Stimulated activated CD4-positive, alpha-beta T cell treated with anti-CD3 and anti-CD28 coated beads, Interleukin-4, amount 100 ng/mL, for 48 hours (primary cell): Measurements from ENCODE around the gene RET.

ENCODE experiments used
- DNase-seq, 2 donors: peaks; one replicate each; pipeline ENCODE4 v3.0.0-alpha.2; 2020; ENCODE audit warnings: low read depth in 2 of 2

Gene RET

DNA sequence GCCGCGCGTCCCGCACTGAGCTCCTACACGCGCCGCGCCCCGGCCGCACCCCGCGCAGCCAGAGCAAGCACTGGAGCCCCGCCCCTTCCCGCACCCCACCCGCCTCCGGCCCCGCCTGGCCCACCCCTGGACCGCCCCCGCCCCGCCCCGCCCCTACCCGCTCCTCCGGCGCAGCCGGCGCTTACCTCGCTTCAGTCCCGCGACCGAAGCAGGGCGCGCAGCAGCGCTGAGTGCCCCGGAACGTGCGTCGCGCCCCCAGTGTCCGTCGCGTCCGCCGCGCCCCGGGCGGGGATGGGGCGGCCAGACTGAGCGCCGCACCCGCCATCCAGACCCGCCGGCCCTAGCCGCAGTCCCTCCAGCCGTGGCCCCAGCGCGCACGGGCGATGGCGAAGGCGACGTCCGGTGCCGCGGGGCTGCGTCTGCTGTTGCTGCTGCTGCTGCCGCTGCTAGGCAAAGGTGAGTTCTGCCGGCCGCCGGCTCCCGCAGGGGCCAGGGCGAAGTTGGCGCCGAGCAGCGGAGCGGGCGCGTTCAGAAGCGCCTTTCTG lies at the start of gene RET:
RET (plus strand) TSS at position 194 of the 545 bp plus-strand sequence; CDS start at position 384, 190 bp downstream.
- DNase-seq: no peak

DNA sequence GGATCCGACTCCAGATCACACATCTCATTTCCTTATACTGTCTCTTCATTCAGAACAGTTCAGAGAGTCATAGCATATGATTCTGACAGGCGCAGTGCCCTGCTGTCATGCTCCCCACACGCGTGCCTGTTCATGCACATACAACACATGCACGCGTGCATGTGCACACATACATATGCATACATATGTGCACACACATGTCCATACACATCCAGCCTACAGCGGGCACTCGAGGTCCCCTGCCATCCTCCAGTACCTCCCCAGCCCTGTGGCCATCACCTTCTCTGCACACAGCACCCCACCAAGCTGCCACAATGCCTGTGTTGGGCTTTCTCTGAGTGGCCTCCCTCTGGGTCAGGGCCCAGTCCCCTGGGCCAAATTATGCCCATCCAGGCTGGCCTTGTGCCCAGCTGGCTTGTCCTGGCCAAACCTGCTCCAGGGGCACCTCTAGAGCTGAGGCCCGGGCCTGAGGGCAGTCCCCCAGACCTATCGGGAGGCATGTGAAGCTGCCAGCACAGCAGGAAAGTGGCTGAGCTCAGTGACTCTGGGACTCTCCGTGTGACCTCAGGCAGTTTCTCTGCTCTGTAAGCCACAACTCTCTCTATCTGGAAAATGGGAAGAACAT lies 49.4 kb upstream of the RET start:
- no peak for DNase-seq

DNA sequence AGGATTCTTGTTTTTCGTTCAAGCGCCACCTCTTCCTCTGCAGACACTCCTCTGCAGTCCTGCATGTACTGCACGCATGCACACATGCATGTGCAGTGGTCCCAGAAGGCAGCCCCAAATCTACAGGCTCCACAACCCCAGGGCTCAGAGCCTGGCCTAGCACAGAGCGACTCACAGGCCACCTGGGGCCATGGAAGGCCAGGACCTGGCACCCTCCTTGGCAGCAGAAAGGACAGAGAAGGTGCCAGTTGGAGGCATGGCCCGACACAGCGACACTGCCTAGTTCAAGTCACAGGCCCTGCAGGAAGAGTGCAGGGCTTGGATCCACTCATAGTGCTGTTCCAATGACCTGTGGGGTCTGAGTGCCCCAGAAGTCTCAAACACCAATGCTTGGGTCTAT lies 48.7 kb upstream of the RET start:
- DNase-seq: no peak

DNA sequence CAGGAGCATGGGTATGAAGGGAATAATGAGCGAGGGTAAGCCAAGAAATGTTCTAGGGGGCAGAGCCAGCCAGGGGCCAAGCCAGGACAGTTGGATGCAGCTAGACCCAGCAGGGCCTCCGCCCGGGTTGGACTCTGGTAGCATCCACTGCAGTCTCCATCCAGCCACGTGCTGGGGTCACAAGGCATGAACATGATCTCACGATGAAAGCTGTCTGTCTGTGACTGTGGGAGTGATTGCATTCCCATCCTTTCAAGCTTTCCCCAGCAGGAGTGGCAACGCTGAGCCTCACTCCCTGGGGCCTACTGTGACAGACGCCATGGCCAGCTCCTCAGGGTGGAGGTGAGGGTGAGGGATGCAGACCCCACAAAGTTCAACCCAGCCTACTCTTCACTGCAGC lies 47.8 kb upstream of the RET start:
- no peak for DNase-seq

DNA sequence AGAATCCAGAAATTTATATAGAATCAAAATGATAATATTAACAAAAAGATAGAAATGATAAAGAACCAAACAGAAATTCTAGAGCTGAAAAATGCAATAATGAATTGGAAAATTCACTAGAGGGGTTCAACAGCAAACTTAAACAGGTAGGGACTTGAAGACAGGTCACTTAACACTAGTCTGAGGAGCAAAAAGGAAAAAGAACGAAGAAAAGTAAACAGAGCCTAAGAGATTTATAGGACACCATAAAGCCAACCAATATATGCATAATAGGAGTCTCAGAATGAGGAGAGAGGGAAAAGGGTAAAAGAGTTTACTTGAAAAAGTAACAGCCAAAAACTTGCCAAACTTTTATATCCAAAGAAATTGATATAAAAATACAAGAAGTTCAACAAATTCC lies 44.3 kb upstream of the RET start:
- DNase-seq: no peak

DNA sequence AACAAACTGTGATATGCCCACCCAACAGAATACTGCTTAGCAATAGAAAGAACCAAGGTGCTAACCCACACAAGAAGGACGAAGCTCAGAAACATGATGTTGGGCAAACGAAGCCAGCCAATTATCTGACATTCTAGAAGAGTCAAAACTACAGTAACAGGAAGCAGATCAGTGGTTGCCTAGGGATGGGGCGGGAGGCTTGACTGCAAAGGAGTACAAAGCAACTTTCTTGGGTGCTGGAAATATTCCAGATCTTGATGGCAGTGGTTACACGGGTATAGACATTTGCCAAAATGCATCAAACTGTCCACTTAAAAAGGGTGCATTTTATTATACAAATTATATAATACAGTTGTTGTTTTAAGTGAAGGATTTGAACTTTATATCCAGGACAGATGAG lies 41.1 kb upstream of the RET start:
- no peak for DNase-seq

DNA sequence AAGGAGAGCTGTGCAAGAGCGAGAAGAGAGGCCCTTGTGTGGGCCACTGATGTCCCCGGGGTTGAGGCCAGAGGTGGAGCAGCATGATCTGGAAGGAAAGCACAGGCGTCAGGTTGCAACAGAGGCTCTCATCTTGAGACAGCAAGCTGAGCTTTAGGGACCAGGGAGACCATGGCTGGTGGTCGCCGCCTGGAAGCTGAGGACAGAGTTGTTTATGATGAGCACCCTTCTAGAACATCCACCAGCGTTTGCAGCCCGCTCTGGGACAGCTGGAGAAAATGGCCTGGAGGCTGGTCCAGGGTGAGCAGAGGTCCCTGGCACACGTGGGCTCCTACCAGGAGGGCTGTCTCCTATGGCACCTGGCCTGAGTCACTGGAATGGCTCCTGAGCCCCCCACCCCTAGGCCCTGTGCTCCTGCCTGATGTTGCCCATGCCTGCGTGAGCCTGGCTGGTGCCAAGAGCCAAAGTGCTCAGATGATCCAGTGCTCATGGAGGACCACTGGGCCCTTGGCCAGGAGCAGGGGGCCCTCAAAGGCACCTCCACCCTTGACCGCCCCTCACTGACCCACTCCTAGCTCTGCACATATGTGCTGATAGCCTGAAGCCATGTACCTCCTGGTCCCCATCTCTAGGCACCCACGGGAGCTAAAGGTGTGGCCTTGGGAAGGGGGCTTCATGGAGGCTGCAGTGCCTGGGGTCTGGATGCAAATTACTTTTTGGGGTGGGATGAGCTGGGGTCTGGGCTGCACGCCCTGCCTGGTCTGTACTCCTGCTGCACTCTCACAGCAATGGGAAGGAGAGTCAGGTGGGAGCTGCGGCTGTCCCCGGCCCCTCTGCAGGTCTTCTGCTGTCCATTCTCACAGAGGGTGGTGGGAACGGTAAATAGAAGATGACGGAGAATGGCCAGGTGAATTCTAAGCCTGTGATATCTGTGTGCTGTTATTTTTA lies 40.1 kb upstream of the RET start:
- DNase-seq: no peak

DNA sequence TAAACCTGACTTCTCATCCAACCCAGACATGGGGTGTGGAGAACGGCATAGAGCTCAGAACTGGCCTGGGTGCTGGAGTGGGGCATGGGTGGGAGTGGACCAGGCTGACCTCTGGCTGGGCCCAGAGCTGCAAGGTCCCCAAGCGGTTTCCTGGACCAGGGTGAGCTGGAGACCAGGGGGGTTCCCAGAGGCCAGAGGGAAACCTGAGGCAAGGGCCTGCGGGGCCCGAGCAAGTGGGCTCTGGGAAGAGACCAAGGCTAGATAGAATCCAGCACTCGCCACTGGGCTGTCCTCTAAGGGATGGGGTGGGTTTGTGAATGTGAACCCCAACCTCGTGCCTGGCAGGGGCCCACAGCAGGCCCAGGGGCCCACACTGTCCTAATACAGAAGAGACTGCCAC lies 39.4 kb upstream of the RET start:
- DNase-seq: no peak

DNA sequence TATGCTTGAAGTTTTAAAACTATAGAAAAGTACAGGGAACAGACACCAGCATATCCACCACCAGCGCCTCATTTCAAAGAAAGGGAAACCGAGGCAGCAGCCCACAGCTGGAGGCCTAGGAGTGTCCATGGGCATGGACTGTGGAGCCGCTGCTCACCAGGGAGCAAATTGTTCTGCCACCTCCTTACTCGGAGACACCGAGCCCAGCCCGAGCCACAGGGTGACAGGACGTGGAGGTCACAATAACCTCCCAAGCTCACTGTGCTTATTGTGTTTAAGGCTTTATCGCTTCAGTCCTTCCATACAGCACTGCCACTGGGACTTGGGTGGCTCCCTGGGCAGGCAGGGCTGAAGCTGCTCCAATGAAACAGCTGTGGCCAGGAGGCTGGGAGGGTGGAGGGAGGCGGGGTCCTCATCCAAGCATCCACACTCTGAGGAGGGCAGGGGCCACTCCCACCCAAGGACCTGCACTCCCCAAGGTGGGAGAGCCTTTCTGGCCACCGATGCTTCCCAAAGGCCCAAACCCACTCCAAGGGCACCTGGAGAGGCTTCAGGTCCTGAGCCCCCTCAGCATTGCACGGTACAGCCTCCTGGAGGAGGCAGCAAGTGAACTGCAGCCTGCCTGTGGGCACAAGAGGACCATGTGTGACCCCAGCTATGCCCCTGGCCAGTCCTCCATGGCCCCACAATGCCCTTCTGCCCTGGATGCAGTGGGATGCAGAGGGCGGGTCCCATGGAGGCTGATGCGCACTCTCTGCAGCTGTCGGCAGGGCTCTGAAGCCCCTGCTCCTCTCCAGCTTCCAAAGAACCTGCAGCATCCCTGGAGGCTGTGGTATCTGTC lies 38.7 kb upstream of the RET start:
- DNase-seq: no peak

DNA sequence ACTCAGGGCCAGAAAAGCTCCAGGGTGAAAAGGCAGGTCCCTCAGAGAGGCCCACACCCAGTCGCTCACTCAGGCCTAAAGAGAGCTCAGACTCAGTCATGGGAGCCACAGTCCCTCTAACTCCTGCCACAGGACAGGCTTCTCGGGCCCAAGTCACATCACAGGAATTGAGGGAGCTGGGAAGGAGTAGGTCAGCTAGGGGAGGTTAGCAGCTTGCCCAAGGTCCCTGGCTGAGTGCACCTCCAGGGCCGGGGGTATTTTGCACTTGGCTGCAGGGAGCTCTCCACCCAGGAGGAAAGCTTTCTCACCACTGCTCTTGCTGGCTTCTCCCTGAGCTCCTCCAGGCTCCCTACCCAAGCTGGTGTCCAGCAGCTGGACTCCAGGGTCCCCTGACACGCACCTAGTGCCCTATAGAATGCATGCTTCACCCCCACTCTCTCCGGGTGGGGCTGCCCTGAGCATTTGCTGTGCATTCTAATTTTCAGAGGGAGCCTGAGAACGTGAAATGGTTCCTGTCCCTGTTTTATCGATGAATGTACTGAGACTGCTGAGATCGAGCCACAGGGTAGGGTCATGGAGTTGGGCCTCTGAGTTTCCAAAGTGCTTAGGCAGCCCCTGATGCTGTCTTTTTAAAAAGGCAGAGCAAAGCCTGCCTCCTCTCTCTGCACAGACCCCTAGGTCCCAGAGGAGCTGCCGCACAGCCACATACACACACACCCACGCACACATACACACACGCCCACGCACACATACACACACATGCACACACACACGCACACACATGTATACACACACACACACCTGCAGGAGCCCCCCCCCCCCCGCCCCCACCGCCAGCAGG lies 37.9 kb upstream of the RET start:
- no peak for DNase-seq

DNA sequence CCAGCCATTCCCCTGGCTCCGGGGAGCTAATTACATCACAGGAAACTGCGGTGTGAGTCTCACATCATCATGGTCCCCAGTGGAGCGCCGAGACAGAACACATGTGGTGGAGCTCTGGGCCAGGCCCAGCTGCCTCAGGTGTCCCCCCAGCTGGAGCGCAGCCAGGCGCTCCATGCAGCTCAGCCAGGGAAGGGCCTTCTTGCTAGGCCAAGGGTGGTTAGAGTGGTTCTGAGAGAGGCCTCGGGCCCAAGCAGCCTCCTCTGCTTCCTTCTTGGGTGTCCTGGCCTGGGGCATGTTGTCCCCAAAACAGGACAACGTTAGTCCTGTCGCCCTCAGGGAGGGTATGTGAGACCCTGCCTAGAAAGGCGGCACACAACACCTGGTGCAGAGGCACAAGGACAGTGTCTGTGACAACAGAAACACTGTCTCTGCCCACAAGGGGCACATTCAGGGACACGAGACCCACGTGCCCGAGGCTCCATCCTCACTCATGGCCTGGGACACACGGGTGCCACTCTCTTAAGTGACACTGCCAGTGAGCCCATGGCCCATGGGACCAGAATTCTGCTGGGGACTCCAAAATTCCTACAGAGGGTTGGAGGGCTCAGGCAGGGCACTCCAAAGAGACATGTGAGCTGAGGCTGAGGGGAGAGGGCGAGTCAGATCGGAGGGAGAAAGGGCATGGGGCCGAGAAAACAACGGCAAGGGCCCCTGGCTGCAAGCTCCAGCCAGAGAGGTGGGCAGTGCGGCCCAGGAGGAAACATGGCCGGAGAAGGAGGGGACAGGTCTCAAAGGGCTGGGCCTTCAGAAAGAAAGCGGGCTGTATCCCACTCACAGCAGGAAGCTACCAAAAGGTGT lies 37.0 kb upstream of the RET start:
- no peak for DNase-seq

DNA sequence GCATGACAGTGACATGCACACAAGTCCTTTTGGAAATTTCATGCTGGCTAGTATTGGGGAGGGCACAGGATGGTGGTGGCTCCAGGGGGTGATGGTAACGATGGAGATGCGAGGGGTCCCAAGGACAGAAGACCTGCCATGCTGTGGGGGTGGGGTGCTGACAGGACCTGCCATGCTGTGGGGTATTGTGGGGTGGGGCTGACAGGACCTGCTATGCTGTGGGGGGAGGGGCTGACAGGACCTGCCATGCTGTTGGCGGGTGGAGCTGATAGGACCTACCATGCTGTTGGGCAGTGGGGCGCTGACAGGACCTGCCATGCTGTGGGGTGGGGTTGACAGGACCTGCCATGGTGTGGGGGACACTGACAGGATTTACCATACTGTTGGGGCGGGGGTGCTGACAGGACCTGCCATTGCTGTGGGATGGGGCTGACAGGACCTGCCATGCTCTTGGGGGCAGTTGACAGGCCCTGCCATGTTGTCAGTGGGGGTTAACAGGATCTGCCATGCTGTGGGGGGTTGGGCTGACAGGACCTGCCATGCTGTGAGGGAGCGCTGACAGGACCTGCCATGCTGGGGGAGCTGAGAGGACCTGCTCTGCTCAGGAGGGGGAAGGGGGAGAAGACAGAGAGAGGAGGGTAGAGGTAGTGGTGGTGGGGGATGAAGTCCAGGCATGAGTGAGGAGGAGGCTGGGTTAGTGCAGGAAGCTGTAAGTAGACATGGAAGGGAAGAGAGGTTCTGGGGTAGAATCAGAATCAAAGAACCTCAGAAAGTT lies 36.2 kb upstream of the RET start:
- no peak for DNase-seq

DNA sequence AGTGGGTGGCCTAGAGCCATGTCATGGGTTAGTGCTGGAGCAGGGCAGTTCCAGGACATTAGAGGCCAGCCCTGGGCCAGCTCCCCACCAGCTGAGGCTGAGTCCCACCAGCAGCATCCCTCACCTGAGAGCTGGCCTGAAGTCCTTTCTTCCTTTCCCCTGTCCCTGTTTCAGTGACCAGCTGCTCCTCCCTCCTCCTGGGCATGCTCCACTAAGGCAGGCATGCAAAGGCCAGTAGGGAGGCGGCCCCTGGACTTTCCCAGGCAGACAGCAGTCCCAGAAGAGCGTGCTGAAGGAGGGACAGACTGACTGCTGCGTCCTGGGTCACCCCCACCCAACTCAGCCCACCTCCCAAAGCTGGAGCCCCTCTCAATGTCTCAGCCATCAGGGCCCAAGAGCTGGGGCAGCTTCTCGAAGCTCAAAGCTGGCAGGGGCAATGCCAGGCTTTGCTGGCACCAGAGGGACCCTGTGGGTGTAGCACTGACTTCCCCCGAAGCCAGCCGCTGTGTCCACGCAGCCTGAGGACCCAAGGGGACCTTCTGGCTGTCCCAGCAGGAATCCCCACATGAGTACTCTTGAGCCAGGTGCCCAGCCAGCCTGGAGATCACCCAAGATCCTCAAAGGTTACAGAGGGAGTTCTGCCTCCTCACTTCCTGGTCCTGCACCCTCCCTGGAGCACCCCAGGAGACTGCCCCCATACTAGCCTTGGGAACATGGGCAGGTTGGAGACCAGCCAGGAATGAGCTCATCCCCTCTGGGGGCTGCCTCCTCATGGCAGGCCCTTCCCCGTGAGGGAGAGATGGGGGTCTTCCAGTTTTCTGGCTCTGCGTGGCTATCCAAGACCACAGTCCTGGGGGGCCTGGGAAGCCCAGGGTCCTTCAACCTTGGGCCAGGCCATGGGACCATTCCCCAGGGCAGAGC lies 35.2 kb upstream of the RET start:
- DNase-seq: no peak

DNA sequence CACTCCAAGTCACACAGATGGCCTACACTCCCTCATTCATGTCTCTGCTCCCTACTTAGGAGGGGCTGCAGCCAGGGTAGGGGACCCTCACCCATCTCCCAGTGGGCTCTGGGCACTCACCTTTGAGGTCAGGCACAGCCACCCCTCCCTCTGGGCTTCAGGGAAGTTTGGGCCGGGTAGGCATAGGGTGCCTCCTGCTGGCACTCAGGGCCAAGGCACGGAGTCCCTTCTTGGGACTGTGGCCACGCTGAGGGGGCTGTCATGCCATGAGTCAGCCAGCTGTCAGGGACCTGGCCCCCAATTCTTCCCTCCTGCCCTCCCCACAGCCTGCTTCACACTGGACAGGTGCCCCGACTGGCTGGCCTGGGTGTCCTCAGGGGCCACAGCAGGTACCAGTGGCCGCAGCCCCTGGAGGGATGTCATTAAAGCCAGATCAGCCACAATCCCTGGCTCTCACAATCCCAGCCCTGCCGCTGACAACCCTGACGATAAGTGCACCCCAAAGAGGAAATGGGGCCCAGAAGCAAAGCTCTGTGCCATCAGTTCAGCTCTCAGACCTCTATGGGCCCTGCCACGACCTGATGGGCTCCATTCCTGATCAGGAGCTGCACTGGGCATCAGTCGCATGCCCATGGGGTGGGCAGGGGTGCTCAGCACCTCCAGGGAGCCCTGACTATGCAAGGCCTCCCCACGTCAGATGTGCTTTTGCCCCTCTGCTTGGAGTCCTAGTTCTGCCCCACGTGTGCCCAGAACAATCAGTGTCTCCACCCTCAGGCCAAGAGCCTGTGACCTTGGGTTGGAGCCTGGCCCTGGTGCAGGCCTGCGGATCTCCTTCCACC lies 34.1 kb upstream of the RET start:
- DNase-seq: no peak

DNA sequence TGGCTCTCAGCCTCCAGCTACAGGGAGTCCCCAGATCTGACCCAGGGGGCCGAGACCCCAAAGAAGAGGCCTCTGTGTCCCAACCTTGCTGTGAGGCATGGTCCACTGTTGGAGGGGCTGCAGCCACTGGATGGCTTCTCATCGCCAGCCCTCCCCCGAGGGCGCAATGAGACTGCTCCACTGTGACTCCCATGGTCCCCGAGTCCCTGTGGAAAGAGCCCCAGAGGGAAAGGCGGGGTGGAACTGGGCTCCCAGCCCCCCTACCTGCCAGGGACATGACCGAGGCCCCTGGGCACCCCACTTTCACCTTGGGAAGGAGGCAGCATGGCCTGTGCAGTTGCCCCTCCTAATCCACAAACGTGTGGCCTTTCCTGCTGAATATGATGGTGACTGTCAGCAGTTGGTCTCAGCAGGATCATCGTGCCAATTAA lies 33.5 kb upstream of the RET start:
- DNase-seq: no peak

DNA sequence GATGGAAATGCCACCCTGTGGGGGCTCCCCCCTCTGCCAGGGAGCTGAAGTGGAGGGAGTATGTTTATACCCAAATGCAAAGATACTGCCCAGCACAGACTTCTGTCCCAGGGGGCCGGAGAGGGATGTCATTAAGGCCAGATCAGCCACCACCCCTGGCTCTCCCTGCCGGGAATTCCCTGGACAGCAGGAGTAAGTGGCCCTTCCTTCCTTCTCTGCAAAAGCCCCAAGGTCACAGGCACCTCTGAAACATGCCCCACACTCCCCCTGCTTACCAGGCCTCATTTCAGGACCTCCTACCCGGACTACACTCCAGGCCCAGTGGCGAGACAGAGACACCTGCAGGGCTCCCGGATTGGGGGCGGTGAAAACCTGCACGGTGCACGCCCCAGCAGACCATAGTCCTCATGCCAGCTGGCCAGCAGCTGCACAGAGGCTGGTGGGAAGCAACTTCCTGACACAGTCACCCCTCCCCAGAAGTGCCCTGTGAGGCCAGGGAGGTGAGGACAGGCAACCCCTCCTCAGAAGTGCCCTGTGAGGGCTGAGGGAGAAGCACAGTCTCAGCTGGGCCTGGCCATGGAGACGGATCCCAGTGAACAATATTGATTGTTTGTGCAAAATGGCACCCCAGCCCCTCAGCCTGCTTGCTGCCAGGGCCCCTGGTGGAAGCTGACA lies 33.0 kb upstream of the RET start:
- DNase-seq: no peak

DNA sequence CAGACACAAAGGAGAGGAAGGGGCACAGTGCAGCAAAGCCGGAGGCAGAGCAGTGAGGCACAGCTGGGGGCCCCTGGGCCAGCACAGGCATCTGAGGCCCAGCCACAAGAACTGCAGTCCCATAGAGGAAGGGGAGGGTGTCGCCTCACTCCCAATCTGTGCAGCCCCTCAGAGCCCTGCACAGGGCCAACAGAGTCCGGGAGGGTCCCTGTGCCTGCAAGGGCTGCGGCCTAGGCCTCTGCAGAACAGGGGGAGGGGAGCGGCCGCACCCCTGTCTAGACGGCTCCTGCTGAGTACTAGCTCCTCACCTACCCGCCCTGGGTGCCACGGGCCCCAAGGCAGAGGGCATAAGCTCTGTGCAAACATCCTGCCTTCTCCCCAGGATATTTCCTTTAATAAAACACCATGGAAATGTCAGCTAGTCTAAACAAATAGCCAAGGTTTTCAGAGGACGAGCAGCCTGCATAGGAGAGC lies 32.4 kb upstream of the RET start:
- DNase-seq: no peak
